ENCODE measurements around the gene CFAP70.

The CFAP70 gene

DNA sequence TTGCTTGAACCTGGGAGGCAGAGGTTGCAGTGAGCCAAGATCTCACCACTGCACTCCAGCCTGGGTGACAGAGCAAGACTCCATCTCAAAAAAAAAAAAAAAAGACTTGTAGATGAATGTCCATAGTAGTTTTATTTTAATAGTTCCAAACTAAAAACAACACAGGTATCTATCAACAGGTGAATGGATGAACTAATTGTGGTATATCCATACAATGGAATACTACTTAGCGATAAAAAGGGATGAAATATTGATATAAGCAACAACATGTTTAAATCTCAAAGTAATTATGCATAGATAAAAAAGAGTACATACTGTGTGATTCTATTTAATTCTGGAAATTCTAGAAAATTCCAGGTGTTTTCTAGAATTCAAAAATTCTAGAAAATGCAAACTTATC is 68.7 kb downstream of the CFAP70 start:
- Histone ChIP-seq H3K9me3 (no peaks in the 10 kb centered on the region), H3K27me3 (peaks cover 3% of the 10 kb centered on the region), H3K4me1 (ENCODE audit: control insufficient read depth in 1 of 2, insufficient read depth in 1 of 2, low read depth in 1 of 2, low read length in 1 of 2) (no peaks in the 10 kb centered on the region), H3K36me3 (no peaks in the 10 kb centered on the region), H3K4me3 (ENCODE audit: low read depth in 1 of 2, low read length in 1 of 2) (no peak overlapping the region), H3K27ac (no peak overlapping the region)
- TF ChIP-seq, protein P1, sequence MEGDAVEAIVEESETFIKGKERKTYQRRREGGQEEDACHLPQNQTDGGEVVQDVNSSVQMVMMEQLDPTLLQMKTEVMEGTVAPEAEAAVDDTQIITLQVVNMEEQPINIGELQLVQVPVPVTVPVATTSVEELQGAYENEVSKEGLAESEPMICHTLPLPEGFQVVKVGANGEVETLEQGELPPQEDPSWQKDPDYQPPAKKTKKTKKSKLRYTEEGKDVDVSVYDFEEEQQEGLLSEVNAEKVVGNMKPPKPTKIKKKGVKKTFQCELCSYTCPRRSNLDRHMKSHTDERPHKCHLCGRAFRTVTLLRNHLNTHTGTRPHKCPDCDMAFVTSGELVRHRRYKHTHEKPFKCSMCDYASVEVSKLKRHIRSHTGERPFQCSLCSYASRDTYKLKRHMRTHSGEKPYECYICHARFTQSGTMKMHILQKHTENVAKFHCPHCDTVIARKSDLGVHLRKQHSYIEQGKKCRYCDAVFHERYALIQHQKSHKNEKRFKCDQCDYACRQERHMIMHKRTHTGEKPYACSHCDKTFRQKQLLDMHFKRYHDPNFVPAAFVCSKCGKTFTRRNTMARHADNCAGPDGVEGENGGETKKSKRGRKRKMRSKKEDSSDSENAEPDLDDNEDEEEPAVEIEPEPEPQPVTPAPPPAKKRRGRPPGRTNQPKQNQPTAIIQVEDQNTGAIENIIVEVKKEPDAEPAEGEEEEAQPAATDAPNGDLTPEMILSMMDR (IDR thresholded peaks at IDR 0.05): no peak

DNA sequence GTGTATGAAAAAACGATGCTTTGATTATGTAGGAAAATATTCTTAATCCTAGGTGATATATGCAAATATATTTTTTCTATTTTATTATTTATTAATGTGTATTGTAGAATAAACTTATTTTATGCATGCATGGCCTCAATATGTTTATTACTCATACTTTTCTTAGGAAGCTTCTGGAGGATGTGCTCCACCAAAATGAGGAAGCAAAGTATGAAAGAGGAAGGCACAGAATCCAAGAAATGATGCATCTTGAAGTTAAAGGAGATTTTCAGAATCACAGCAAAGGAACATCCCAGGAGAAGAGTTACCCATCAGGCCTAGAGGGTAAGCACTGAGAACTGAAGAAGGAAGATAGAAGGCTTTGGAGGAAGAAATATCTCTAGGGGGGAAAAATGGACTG is 71.2 kb downstream of the CFAP70 start:
- H3K4me3 ChIP-seq (ENCODE audit: low read depth in 1 of 2, low read length in 1 of 2): no peak overlapping the region
- H3K9me3 ChIP-seq: no peaks in the 10 kb centered on the region
- H3K4me1 ChIP-seq (ENCODE audit: control insufficient read depth in 1 of 2, insufficient read depth in 1 of 2, low read depth in 1 of 2, low read length in 1 of 2): no peaks in the 10 kb centered on the region
- no peaks in the 10 kb centered on the region for H3K27me3 ChIP-seq
- H3K36me3 ChIP-seq: no peaks in the 10 kb centered on the region
- no peak overlapping the region for H3K27ac ChIP-seq
- TF ChIP-seq, protein P1 (IDR thresholded peaks at IDR 0.05): no peak

GRCh38 chr10:73281097-73281496 is 77.6 kb downstream of the CFAP70 start:
- Histone ChIP-seq H3K4me1 (ENCODE audit: control insufficient read depth in 1 of 2, insufficient read depth in 1 of 2, low read depth in 1 of 2, low read length in 1 of 2) (no peaks in the 10 kb centered on the region), H3K9me3 (no peaks in the 10 kb centered on the region)
- TF ChIP-seq, protein P1 (IDR thresholded peaks at IDR 0.05): no peak

GRCh38 chr10:73264423-73264822 is 94.2 kb downstream of the CFAP70 start:
- H3K4me1 ChIP-seq (ENCODE audit: control insufficient read depth in 1 of 2, insufficient read depth in 1 of 2, low read depth in 1 of 2, low read length in 1 of 2): no peaks in the 10 kb centered on the region
- H3K27me3 ChIP-seq: no peaks in the 10 kb centered on the region
- H3K36me3 ChIP-seq: no peaks in the 10 kb centered on the region
- H3K9me3 ChIP-seq: no peaks in the 10 kb centered on the region
- TF ChIP-seq, protein P1 (IDR thresholded peaks at IDR 0.05): no peak
- H3K27ac ChIP-seq: no peak overlapping the region
- no peak overlapping the region for H3K4me3 ChIP-seq (ENCODE audit: low read depth in 1 of 2, low read length in 1 of 2)

More at GRCh38 chr10:73281097-73281496, 77.6 kb downstream of the CFAP70 start:
- no peaks in the 10 kb centered on the region for H3K36me3 ChIP-seq
- H3K27me3 ChIP-seq: no peaks in the 10 kb centered on the region
- no peak overlapping the region for H3K27ac ChIP-seq
- no peak overlapping the region for H3K4me3 ChIP-seq (ENCODE audit: low read depth in 1 of 2, low read length in 1 of 2)

DNA sequence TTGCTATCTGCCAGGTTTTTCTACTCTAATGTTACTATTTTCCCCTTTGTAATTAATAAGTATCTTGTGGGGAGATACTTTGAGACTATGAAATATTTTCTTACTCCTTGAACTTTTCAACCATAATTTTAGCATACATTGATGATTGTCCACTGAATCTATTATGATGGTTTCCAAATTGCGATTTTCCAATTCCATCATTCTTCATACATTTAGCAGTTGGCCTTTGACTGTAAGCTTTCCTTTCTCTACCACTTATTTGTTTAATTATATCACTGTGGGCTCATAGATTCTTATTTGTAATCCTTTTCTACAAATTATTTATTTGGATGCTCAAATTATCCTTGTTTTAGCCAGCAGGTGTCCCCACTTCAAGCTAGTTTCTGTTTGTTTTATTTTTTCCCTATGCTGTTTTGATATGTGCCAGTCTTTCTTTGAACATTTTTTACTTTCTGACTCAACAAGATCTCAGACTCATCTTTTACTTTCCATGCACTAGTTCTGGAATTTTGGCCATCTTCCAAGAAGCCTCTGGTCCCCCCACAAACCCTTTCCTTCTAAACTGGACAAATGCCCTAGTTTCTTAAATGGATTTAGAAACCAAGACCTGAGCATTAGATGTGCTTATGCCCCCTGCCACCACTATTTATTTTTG is 94.8 kb downstream of the CFAP70 start:
- Histone ChIP-seq H3K27ac (no peak overlapping the region), H3K4me3 (ENCODE audit: low read depth in 1 of 2, low read length in 1 of 2) (no peak overlapping the region), H3K4me1 (ENCODE audit: control insufficient read depth in 1 of 2, insufficient read depth in 1 of 2, low read depth in 1 of 2, low read length in 1 of 2) (no peaks in the 10 kb centered on the region), H3K27me3 (no peaks in the 10 kb centered on the region), H3K9me3 (no peaks in the 10 kb centered on the region), H3K36me3 (no peaks in the 10 kb centered on the region)
- TF ChIP-seq, protein P1 (IDR thresholded peaks at IDR 0.05): no peak
